Measurements from ENCODE around the gene TMCO2.

GRCh38 chr1:40270152-40270834 lies 22.6 kb downstream of the TMCO2 start:
- TF ChIP-seq CTCF (conservative IDR thresholded peaks at IDR 0.05 in 1 of 2, IDR thresholded peaks at IDR 0.05 in 1 of 2; ENCODE audit: extremely low read depth in 1 of 2, insufficient read depth in 1 of 2, low read depth in 1 of 2, low read length in 2 of 2), result no peak
- TF ChIP-seq EZH2 (IDR thresholded peaks at IDR 0.05; ENCODE audit: borderline replicate concordance, low read length), result no peak

Data from mammary epithelial cell (primary cell).